Measurements from ENCODE around the gene SUMO1. TPM values are rescaled to one million over a fixed set of nuclear protein-coding genes. Genes with fewer than 3 reads are reported as not detected.

Gene SUMO1
- total and polyA plus RNA-seq, 2 of the 4 experiments (the other 2 are of a cell fraction) = 72.3 to 90.0 TPM

- H4K20me1 ChIP-seq (ENCODE audit: insufficient read depth, low read length) = no peaks in the 10 kb centered on the region
- no peak overlapping the region for H2AFZ ChIP-seq (replicated peaks; ENCODE audit: low read length, poor library complexity)
- no peaks in the 10 kb centered on the region for H3K9me3 ChIP-seq (ENCODE audit: control insufficient read depth, insufficient read depth, low read length)
- H4K8ac ChIP-seq (ENCODE audit: low read depth in 2 of 2, low read length in 2 of 2) = peak overlapping the region in 1 of 2 experiments; percentile 15; a peak in 1 of 4 replicates
- peak overlapping the region; percentile 75 for H4K91ac ChIP-seq (ENCODE audit: insufficient read depth, low read depth, low read length)
- H3K9ac ChIP-seq (ENCODE audit: low read depth, low read length) = no peak overlapping the region
- no peak overlapping the region for H3K4me2 ChIP-seq (ENCODE audit: low read depth, low read length)
- POLR2A ChIA-PET (ENCODE audit: unreplicated experiment) = no interaction called here
- H3K4me1 ChIP-seq (ENCODE audit: control insufficient read depth, insufficient read depth, low read length) = peaks cover 10% of the 10 kb centered on the region
- H2BK5ac ChIP-seq (ENCODE audit: low read depth, low read length, poor library complexity, severe bottlenecking) = no peak overlapping the region
- peak overlapping the region; percentile 89 for H4K5ac ChIP-seq (ENCODE audit: low read depth, low read length)
- H2BK15ac ChIP-seq (ENCODE audit: low read depth, low read length) = peak overlapping the region; percentile 95; the same call in 2 of the 3 replicates
- no TSS peak for BruUV-seq (replicated peaks)
- no peaks in the 10 kb centered on the region for H3K27me3 ChIP-seq (ENCODE audit: control insufficient read depth, insufficient read depth, low read length)
- H2BK120ac ChIP-seq (ENCODE audit: low read depth, low read length) = peak overlapping the region; percentile 83
- dilution Hi-C loops (cut with HindIII; ENCODE audit: low sequenced_read_pairs, unreplicated experiment) (no loop called here), intact Hi-C loops (cut with micrococcal nuclease) (no loop called here), in situ Hi-C loops (cut with MboI; ENCODE audit: low sequenced_read_pairs) (no loop called here)
- H2BK20ac ChIP-seq (ENCODE audit: low read depth, low read length) = peak overlapping the region; percentile 97
- peak overlapping the region; percentile 81 for H3K4ac ChIP-seq (ENCODE audit: low read depth, low read length)
- ATAC-seq (ENCODE audit: low read depth) (no peak; the same call in 1 of the 2 replicates), DNase-seq (no peak)
- H2AK5ac ChIP-seq (ENCODE audit: low read depth, low read length) = peak overlapping the region; percentile 91
- H3K27ac ChIP-seq (ENCODE audit: insufficient read depth, low read length) = no peak overlapping the region
- no peak overlapping the region for H3K56ac ChIP-seq (ENCODE audit: extremely low read depth, insufficient read depth, low read length)
- H2AK9ac ChIP-seq (replicated peaks; ENCODE audit: low read depth, low read length, poor library complexity) = peak overlapping the region; percentile 39
- peak overlapping the region; percentile 82 for H3K14ac ChIP-seq (replicated peaks; ENCODE audit: low read depth, low read length)
- CTCF ChIA-PET = no interaction called here
- H3K79me1 ChIP-seq (ENCODE audit: low read depth in 1 of 2, low read length in 2 of 2) = no peaks in the 10 kb centered on the region; a peak in 1 of 4 replicates
- no peak for TF ChIP-seq RFX5 (IDR thresholded peaks at IDR 0.05; ENCODE audit: low read depth, low read length)
- no peak for TF ChIP-seq SMC3 (IDR thresholded peaks at IDR 0.05; ENCODE audit: low read depth, low read length)
- no peak for TF ChIP-seq MXI1 (IDR thresholded peaks at IDR 0.05; ENCODE audit: borderline replicate concordance, low read depth, low read length)
- no peak for TF ChIP-seq RCOR1 (IDR thresholded peaks at IDR 0.05; ENCODE audit: insufficient replicate concordance, low read length)
- no peak for TF ChIP-seq FOS (IDR thresholded peaks at IDR 0.05; ENCODE audit: low read depth, low read length)
- TF ChIP-seq USF2 (IDR thresholded peaks at IDR 0.05; ENCODE audit: low read depth, low read length) = no peak
- no peak for TF ChIP-seq RAD21 (IDR thresholded peaks at IDR 0.05; ENCODE audit: low read length)
- TF ChIP-seq NFE2L2 (IDR thresholded peaks at IDR 0.05; ENCODE audit: low read depth, low read length) = no peak
- TF ChIP-seq ELK1 (IDR thresholded peaks at IDR 0.05; ENCODE audit: borderline replicate concordance, low read depth, low read length) = no peak
- no peak for TF ChIP-seq MAFK (IDR thresholded peaks at IDR 0.05; ENCODE audit: low read depth, low read length)
- no peak overlapping the region for H3K4me3 ChIP-seq (ENCODE audit: insufficient read depth, low read depth, low read length)
- peak overlapping the region; percentile 78; the same call in 1 of the 2 replicates for H3K23ac ChIP-seq (ENCODE audit: low read depth, low read length)
- H3K36me3 ChIP-seq (ENCODE audit: control insufficient read depth, insufficient read depth, low read length) = no peaks in the 10 kb centered on the region
- peak overlapping the region; percentile 77 for H3K18ac ChIP-seq (ENCODE audit: low read depth, low read length)
- peaks cover 14% of the 10 kb centered on the region for H3K9me1 ChIP-seq (ENCODE audit: insufficient read depth, low read length)
- WGBS, 2 experiments (ENCODE audit: extremely low coverage in 2 of 2, insufficient read length in 1 of 2) = no CpG with 5 or more reads among the region's 6 CpGs
Observed at GRCh38 chr2:202185156-202185555, 53.2 kb downstream of the SUMO1 start.

Data from IMR-90 (cell line).